Amniotic epithelial cell (primary cell): ENCODE data around the gene NUPR2.
"Not testable (repeated sequence)": the region's sequence is repeated elsewhere in the genome, so short reads cannot be mapped to it uniquely, and the experiment has no call there.

Experiments used
- DNase-seq: peaks from one replicate; pipeline ENCODE4 v3.0.0-alpha.2; 2010; ENCODE audit warnings: low read depth

The NUPR2 gene, protein sequence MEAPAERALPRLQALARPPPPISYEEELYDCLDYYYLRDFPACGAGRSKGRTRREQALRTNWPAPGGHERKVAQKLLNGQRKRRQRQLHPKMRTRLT

DNA sequence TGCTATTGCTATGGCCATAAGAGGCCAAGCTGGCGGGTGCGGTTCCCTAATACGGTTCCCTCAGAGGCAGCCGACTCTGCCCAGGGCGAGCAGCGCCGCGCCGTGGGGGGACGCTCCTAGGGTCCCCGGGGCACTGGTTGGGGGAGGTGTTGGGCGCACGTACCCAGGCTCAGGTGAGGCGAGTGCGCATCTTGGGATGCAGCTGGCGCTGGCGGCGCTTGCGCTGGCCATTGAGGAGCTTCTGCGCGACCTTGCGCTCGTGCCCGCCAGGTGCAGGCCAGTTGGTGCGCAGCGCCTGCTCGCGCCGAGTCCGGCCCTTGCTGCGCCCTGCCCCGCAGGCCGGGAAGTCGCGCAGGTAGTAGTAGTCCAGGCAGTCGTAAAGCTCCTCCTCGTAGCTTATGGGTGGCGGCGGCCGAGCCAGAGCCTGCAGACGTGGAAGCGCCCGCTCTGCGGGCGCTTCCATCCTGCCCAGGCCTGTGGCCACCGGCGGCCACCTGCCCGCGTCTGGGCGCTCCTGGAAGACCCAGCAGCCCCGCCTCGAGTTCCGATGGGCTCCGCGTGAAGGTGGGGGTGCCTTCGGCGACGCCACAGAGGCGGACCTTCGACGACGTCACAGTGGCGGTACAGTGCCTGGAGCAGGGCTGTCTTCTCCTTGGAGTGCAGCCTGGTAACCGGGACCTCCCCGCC, at the start of gene NUPR2:
Gene NUPR2, minus strand, starts transcription at position 566 of the 687 bp plus-strand sequence. Its CDS starts 103 bp downstream, at position 463.
- no peak for DNase-seq

DNA sequence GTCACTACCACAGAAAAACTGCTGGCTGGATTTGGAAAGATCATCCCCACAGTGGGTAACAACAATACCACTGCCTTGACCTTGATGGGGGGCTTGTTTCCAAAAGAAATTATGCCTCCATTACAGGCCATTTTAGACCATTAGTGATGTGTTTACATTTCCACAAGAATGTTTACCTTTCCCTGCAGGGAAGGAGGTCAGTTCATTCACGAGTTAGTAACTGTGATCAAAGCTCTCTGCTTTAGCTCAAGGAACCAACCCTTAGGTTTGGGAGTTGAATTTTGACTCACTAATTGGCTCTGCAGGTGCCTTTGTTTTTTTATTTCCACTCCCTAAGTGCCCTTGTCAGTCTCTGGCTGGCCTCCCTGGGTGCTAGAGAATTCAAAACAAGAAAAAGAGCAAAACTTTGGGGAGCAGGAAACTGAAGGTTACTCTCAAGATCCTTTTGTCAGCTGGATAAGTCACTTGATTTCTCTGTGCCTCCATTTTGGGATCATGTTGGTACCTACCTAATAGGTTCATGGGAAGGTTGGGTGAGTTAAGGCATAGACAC, 41.1 kb upstream of the NUPR2 start:
- DNase-seq, result no peak

DNA sequence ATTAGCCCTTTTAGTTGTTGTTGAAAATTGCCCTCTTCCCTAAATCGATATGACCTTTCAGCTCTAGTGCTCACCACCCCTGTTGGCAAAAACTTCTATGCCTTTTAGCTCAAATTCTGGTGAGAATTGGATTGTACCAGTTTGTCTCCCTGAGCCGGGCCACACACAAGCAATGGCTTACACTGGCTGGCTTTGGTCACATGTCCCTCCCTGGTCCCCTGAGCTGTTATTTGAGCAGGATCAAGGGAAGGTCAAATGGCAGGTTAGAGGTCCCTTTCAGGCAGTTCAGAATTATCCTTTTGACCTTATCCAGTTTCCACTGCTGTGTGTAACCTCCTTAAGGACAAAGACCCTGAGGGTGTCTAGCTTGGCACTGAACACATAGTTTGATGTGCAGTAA, 14.8 kb upstream of the NUPR2 start:
- DNase-seq, result not testable (repeated sequence)

DNA sequence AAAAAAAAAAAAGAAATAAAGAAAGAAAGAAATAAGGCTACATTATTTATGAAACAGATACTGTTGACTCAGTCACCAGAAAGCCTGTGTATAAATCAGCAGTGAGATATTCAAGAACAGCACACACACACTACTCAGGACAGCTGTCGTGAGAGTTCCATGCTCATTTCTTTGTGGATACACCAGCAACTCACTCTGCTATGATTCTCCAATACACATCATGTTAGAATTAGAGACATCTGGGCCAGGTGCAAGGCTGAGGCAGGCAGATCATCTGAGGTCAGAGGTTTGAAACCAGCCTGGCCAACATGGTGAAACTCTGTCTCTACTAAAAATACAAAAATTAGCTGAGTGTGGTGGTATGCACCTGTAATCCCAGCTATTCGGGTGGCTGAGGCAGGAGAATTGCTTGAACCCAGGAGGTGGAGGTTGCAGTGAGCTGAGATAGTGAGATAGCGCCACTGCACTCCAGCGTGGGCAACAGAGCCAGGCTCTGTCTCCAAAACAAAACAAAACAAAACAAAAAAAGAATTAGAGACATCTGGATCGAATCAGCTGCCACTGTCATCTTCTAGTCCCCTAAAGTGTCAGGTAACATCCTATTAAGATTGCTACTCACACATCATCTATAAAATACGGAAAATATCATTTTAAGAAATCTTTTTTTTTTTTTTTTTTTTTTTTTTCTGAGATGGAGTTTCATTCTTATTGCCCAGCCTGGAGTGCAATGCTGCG, 11.2 kb upstream of the NUPR2 start:
- no peak for DNase-seq

DNA sequence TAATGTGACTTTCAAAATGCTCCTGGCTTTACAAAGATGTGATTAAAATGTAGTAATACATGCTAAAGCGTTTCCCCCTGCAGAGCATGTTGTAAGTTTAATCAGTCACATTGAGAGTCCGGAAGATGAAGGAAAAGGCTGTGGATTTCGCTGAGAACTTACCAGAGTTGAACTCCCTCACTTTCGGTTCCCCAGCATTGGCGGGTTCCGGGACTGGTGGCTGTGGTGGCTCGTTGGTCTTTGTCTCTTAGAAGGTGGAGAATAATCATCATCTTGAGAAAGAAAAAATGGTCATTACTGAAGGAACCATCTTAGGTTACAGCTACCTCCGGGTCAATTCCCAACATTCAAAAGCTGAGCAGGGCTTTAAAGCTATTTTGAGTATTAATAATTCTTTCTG, 9.6 kb upstream of the NUPR2 start:
- DNase-seq, result no peak

DNA sequence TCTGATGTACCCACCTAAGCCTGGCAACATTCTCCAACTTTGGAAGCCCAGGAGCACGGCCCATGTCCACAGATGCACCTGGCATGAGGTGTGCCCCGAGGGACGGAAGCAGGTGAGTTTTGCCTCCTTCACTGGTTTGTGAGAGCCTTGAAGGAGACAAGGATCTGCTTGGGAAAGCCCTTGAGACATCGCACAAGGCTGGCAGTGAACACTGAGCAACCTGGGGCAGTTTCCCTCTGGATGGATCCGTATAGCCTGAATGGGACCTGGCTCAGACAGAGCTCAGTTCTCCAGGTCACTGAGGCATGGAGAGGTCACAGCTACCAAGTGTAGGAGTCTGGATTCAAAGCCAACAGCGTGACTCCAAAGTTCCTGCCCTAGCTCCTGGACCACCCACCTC, 8.8 kb upstream of the NUPR2 start:
- DNase-seq, result no peak

DNA sequence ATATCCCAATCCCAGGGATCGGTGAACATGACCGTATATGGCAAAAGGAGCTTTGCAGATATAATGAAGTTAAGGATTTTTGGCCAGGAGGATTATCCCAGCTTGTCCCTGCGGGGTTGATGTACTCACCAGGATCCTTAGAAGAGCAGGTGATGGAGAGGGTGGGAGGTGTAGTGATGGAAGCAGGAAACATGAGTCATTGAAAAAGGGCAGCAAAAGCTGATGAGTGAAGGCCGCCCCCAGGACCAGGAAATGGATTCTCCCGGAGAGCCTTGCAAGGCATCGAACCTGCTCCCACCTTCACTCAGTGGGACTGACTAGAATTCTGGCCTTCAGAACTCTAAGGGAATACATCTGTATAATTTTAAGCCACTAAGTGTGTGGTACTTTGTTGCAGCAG, 5.2 kb upstream of the NUPR2 start:
- DNase-seq, result no peak

DNA sequence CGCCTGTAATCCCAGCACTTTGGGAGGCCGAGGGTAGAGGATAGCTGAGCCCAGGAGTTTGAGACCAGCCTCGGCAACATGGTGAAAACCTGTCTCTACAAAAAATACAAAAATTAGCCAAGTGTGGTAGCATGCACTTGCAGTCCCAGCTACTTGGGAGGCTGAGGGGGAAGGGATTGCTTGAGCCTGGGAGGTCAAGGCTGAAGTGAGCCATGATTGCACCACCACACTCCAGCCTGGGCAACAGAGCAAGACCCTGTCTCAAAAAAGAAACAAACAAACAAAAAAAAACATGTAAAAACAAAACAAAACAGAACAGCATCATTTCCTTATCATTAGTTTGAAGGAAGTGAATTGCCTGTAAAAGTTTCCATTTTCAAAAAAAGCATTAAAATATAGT, 4.0 kb downstream of the NUPR2 start:
- not testable (repeated sequence) for DNase-seq

DNA sequence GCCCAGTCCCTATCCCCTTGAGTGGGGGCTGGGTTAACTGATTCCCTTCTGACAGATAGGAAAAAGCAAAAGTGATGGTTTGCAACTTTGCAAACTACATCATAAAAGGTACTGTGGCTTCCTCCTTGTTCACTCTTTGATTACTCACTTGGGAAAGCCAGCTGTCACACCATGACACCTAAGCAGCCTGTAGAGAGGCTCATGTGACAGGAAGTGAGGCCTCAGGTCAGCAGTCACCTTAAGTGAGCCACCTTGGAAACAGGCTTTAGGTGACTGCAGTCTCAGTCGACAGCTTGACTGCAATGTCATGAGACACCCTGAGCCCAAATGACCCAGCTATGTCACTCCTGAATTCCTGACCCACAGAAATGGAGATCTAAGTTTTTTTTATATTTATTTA, 5.6 kb downstream of the NUPR2 start:
- no peak for DNase-seq

DNA sequence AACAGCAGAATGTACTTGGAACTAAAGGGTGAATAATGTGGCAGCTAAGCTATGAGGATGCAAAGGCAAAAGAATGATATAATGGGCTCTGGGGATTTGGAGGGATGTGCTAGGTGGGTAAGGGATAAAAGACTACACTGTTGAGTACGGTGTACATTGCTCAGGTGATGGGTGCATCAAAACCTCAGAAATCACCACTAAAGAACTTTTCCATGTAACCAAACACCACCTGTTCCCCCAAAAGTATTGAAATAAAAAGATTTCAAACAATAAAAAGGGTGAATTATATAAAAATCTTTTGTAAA, 8.3 kb downstream of the NUPR2 start:
- no peak for DNase-seq

DNA sequence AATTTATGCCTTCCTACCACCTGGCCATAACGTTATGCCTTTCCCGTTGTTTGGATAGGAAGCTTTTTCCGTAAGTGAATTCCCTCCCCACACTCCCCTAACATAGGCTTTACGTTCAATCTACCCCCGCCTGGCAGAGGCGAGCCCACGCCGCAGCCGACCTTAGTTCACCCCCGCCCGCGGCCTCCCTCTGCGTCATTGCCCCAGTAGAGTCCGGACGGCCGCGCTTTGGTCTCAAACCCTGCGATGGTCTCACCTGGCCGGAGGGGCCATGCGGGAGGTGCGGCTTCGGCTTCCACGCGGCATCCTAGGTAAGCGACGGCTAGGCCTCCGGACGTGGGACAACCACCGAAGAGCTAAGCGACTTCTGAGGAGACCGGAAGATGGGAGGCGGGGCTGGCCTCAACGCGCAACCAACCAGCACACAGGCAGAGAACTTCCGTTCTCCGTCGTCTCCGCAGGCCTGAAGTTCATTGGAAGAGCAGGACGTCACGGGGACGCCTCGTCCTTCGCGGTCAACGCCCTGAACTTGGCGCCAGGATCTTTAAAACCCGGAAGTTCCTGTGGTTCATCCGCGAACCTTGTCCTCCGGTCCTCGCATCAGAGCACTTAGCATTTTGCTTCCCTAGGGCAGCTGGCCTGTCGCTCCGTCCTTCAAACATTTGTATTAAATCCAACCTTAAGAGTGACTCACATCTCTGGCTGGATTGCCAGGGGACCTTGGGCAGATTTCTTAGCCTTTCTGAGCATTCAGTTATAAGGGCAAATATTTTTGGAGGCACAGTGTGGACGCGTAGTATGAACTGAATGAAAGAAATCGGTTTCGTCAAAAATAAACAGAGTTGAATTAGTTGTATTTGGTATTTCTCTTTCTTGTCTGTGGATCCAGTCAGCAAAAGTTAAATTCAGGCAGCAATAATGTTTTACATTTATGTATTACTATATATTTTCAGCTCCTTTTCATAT, 9.8 kb downstream of the NUPR2 start, which contains the start of gene CHCHD2:
Gene CHCHD2, minus strand, starts transcription at position 369 of the 966 bp plus-strand sequence. Its CDS starts 63 bp downstream, at position 306.
- peak; percentile 99 for DNase-seq

DNA sequence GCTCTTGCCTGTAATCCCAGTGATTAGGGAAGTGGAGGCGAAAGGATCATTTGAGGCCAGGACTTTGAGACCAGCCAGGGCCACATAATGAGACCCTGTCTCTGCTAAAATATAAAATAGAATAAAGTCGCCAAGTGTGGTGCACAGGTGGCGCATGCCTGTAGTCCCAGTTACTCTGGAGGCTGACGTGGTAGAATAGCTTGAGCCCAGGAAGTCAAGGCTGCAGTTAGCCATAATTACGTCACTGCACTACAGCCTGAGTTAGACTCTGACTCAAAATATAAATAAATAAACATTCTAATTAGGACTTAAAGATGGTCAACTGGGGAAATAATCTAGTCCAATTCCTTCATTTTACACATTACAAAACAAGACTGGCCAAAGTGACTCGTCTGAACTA, 10.7 kb downstream of the NUPR2 start:
- DNase-seq, result peak; percentile 79

DNA sequence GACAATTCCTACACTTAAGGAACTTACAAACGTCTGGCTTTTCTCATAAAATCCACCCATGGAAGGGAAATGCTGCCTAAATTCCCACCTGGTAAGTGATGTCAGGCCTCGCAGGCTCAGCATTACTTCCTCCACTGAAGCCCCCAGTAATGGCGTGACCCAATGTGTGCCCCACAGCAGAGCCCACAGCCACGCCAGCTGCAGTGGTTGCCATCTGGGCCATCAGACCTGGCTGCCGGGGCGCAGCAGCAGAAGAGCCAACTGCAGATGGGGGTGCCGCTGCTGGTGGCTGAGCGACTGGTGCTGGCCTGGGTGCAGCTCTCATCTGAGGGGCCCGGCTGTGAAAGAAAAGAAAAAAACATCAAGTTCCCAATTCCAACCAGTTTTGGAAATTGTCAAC, 12.1 kb downstream of the NUPR2 start:
- DNase-seq, result not testable (repeated sequence)

DNA sequence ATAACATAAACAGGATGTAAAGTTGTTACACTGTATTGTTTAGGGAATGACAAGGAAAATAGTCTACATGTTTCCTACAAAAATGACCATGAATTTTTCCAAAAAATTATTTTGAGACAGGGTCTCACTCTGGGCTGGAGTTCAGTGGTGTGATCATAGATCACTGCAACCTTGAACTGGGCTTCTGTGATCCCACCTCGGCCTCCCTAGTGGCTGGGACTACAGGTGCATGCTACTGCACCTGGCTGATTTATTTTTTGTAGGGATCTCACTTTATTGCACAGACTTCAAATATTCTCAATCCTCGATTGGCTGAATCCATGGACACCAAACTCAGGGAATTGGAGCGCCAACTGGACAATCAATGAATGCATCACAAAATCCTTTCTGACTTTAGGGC, 16.6 kb downstream of the NUPR2 start:
- DNase-seq, result no peak

DNA sequence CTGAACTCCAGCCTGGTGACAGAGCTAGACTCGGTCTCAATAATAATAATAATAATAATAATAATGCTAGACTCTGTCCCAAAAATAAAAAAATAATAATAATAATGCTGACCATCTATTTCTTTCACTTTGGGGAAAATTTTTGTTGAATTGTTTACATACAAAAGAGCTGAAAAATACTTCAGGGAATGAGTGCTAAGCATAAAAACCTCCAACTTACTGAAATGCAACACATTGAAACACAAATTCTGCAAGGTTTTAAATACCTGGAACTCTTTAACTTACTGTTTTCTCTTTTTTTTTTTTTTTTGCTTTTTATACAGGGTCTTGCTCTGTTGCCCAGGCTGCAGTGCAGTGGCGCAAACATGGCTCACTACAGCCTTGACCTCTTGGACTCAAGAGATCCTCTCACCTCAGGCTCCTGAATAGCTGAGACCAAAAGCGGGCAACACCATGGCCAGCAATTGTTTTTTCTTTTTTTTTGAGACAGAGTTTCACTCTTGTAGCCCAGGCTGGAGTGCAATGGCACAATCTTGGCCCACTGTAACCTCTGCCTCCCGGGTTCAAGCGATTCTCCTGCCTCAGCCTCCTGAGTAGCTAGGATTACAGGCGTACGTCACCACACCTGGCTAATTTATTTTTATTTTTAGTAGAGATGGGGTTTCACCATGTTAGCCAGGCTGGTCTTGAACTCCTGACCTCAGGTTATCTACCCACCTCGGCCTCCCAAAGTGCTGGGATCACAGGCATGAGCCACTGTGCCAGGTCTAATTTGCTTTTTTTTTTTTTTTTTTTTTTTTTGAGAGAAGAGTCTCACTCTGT, 17.8 kb downstream of the NUPR2 start:
- DNase-seq, result not testable (repeated sequence)

DNA sequence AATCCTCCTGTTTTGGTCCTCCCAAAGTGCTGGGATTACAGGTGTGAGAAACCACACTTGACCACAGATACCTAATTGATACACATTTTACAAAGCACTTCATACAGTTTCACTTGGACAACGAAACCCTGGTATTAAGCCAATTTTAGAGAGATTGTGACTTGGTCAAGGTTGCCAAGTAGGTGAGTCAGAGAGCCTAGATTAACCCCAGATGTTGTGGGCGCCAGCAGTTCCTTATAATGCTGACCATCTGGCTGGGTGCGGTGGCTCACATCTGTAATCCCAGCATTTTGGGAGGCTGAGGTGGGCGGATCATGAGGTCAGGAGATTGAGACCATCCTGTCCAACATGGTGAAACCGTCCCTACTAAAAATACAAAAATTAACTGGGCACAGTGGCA, 18.5 kb downstream of the NUPR2 start:
- peak; percentile 75 for DNase-seq

DNA sequence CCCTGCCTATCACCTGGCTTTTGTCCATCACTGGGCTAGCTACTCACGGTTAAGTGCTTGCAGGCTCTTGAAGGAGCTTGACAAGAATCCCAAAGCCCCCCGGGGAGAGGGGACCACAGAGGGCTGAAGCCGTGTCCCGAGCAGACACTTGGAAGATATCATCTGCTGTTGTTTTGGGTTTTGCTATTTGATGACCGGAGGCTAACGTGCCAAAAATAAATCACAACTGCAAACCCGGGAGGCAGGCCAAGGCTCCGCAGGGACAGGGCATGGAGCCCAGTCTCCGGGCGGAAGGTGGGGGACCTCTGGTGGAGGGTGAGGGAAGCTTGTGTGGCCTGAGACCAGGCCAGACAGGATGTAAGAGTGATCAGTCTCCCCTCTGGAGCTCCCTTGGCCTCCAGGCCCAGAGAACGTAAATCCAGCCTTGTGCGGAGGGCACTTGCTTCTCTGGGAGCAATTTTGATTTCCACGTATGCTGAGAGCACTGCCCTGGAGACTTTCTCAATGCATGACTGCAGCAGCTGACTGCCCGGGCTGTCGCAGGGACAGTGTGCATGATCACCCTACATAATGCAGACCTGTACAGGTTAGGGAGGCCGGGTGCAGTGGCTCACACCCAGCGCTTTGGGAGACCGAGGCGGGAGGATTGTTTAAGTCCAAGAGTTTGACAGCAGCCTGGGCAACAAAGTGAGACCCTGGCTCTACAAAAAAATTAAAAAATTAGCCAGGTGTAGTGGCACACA, 23.3 kb downstream of the NUPR2 start, which contains the start of gene PHKG1:
Gene PHKG1, minus strand, starts transcription at position 164 of the 743 bp plus-strand sequence. CDS start 4,011 bp downstream, outside the sequence.
- DNase-seq, result peak; percentile 67

DNA sequence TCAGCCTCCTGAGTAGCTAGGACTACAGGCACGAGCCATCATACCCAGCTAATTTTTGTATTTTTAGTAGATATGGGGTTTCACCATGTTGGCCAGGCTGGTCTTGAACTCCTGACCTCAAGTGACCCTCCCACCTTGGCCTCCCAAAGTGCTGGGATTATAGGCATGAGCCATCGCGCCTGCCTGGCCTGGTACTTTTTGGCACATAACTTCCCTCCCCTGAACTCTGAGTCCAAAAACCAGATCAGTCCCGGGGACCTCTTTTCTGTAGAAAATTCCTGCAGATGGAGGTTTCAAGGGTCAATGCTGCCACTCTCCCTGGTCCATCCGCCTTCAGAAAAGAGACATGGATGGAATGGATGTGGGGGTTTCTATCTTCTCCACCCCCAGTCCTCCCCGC, 23.8 kb downstream of the NUPR2 start:
- not testable (repeated sequence) for DNase-seq

DNA sequence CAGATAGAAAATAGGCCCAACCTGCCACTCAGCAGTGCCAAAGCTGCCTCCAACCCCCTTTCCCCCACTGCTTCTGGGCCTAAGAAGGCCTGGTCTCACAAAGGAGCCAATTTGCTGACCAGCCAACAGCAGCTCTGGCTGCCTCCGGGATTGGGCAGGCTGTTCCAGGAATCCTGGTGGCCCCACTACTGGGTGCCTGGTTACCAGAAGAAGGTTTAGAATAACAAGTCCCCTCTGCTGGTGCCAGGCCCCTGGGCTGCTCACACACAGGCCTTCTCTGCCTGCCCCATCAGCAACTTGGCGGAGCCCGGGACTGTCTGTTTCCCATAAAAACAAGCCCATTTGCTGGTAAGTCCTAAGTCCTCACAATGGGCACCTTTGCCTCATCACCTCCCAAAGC, 24.6 kb downstream of the NUPR2 start:
- no peak for DNase-seq

DNA sequence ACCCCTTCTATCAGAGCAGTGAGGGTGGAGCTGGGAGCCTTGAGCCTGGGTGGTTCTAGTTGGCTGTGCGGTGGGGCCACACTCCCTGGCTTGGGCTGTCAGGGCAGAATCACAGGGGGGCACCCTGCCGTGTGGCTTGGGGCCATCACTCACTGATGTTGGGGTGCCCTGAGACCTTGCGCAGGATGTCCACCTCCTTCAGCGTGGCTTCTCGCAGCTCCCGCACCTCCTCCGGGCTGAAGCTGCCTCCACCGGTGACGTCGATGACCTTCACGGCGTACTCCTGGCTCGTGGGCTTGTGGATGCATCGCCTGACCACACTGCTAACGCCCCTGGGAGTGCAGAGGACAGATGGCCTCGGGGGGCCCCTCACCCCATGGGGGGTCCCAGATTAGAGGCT, 28.8 kb downstream of the NUPR2 start:
- DNase-seq, result no peak
